Stimulated activated CD4-positive, alpha-beta T cell treated with anti-CD3 and anti-CD28 coated beads, Interleukin-2, amount 100 ng/mL, for 24 hours (primary cell): ENCODE measurements around the gene TRUB1.
"Not testable (repeated sequence)": the region's sequence is repeated elsewhere in the genome, so short reads cannot be mapped to it uniquely, and the experiment has no call there.

Source experiments
- DNase-seq, 2 donors: peaks; one replicate each; pipeline ENCODE4 v3.0.0-alpha.2; 2020

The TRUB1 gene

DNA sequence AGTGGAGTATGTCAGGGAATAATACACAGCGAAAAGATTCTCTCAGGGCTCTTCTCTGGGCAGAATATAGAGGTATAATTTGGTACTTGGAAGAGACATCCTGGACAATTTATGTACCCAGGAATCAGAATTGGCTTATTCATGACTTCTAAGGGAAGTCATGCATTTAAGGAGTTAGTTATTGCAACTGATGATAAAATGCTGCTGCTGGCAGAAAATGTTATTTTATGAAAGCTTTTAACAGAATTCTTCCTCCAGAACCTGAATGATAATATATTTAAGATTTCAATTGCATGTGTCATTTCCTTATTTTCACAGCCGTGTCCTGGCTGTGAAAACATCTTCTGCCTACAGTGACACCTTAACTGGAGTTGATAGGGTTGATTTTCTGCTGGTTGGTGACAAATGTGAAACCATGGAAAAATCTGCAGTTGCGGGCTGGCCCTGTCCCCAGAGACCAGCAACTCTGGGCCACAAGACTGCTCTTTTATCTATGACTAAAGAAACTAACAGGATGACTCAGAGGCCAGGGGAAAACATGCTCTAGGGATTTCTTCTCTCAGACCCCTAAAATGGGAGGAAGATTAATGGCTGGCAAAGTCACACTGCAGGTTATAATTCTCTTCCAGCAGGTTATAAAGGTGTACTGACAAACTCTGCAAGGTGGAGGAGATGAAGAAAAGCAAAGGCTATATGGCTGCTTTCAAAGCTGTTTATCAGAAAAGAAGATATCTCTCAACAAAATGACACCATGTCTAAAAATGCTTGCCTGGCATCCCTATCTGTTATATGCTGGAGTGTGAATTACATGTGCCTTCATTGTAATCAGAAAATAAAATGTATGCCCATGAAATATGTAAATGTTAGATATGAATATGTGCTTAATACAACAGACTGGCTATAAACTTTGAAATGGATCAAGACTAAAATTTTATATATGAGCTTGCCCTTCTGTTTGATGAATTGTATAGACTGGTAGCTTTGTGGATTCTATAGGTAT is 12.1 kb upstream of the TRUB1 start:
- DNase-seq = peak in 1 of 2 donors; percentile 25

DNA sequence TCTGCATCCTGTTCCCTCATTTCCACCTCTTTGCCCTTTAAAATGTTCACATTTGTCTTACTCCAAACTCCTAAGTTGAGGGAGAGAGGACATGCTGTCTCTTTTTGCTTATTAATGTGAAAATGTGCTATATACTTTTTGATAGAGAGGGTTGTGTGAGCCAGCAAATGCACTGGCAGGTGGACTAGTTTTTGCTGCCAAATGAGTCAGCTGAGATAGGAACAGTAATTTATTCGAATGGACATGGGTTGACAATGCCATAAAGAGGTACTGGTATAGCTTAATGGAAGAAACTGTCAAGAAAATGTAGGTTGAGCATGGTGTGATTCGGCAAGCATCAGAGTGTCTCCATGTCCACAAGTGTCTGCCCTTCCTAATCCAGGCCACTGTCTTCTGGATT is 9.2 kb upstream of the TRUB1 start:
- no peak for DNase-seq

- no peak for DNase-seq
These were observed 7.7 kb upstream of the TRUB1 start for GRCh38 chr10:114930320-114930719.

DNA sequence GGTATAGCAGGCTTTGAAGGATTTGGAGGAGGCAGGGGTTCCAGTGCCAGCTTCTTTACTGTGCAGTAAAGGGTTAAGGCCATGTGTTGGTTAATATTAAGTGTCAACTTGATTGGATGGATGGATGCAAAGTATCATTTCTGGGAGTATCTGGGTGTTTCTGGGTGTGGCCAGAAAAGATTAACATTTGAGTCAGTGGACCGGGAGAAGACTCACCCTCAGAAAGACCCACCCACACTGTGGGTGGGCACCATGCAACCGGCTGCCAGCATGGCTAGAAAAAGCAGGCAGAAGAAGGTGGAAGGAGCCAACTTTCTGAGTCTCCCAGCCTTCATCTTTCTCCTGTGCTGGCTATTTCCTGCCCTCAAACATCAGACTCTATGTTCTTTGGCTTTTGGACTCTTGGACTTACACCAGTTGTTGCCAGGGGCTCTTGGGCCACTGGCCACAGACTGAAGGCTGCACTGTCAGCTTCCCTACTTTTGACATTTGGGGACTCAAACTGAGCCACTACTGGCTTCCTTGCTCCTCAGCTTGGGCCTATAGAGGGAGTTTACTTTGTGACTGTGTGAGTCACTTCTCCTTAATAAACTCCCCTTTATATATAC is 6.8 kb upstream of the TRUB1 start:
- DNase-seq = no peak

DNA sequence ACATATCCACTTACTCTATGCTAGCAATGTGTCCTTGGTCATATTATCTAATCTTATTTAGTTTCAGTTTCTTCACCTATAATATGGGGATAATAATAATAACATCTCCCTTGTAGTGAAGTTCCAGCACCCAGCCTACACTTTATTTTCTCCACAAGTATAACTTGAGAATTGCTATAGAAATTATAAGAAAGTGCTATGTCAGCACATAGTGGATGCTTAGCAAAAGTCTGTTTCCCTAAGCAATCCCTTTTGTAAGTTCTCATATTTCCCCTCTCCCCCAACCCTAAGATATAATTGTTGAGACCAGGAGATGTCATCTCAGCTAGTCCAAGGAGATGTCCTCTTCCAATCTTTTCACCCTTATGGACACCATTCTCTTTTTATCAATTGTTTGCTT is 5.8 kb upstream of the TRUB1 start:
- DNase-seq = no peak

- no peak for DNase-seq
These were observed 5.0 kb upstream of the TRUB1 start for GRCh38 chr10:114932945-114933344.

DNA sequence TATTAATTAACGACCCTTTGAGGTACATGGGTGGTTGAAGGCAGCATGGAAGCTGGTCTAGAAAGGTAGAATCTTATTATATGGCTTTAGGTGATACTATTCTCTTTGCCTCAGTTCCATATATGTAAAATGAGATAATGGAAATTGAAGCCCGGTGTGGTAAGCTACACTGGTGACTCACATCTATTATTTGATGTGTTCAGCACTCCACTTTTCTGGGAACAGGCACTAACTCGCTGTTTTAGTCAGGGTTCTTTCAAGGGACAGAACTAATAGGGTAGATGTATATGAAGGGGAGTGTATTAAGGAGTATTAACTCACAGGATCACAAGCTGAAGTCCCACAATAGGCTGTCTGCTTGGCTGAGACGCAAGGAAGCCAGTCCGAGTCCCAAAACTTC is 4.4 kb upstream of the TRUB1 start:
- no peak for DNase-seq

GRCh38 chr10:114933995-114934394 is 4.0 kb upstream of the TRUB1 start:
- not testable (repeated sequence) for DNase-seq

- no peak for DNase-seq
These were observed 830 bp downstream of the TRUB1 start for GRCh38 chr10:114938856-114939193.

DNA sequence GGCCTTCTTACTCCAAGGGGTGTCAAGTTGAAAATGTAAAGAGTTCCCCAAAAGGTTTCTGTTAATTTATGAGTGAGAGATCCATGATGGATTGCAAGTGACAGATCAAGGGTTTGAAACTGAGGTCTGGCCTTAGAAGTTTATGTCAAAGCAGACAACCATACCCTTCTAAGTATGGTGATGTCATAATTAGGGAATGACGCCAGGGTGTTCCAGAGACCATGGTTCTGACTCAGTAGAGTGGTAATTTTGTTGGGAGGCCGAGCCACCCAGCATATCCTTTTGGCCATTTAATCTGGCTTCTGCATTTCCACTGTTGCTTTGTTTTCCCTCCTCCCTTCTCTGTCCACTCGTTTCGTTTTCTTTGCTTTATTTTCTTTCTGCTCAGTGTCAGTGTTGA is 2.7 kb downstream of the TRUB1 start:
- DNase-seq = no peak

DNA sequence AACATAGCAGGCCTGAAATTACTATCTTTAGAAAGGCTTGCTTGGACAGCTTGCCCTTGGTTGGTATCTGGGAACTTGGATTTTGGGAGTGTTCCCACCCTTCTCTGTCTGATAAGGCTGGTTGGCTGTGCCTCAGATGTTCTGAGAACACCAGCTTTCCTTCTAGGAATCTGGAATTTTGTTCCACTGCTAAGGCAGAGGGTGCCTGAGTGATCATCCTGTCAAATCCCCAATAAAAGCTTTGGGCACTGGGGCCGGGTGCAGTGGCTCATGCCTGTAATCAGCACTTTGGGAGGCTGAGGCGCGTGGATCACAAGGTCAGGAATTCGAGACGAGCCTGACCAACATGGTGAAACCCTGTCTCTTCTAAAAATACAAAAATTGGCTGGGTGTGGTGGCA is 5.0 kb downstream of the TRUB1 start:
- DNase-seq = no peak

- DNase-seq = no peak
These were observed 15.1 kb downstream of the TRUB1 start for GRCh38 chr10:114953047-114953446.

DNA sequence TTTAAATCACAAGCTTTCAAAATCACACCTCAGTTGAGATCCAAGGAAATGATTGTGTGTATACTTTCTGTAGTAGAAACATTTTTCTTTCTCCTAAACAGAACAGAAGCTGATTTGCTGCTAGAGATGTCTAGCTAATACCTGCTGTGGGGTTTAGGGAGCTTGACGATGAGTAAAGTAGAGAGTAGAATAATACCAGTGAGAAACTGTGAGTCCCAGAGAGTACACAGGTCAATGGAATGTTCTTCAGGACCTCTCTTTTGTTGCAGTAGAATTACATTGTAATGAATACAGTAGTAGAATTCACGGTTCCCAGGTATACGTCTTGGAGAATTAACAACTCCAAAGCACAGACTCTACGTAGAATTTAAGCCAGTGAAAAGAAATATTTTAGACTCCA is 18.0 kb downstream of the TRUB1 start:
- no peak for DNase-seq

- DNase-seq = no peak
These were observed 18.5 kb downstream of the TRUB1 start for GRCh38 chr10:114956466-114956865.

GRCh38 chr10:114957122-114957521 is 19.1 kb downstream of the TRUB1 start:
- no peak for DNase-seq

DNA sequence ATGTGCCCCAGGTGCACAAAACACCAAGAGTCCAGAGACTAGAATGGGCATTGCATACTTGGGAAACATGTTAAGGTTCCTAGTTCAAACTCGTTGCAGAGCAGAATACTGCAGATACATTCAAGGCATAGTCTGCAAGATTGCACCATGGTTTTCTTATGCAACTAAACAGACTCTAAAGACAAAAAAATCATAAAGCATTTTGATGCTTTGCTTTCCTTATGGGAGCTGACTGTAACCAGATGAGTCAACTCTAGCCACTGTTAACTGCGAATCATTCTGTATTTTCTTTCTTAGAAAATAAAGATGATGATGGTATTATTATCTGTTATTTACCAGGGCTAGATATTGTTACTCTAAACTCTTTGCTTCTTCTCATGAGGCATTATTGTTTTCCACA is 19.7 kb downstream of the TRUB1 start:
- no peak for DNase-seq

GRCh38 chr10:114962441-114962840 is 24.4 kb downstream of the TRUB1 start:
- no peak for DNase-seq

DNA sequence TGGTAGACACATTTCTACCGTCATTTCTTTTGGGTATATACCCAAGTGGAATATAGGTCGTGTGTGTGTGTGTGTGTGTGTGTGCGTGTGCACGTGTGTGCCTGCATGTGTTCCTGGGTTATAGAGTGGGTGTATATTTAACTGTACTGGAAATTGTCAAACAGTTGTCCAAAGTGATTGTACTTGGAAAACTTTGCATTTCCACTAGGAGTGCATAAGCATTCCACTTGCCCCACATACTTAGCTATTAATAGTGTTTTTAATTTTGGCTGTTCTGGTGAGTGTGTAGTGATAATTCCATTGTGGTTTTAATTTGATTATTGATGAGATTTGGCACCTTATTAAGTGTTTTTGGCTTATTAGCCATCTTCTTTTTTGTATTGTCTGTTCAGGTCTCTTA is 25.9 kb downstream of the TRUB1 start:
- no peak for DNase-seq

- no peak for DNase-seq
These were observed 29.1 kb downstream of the TRUB1 start for GRCh38 chr10:114967071-114967470.

DNA sequence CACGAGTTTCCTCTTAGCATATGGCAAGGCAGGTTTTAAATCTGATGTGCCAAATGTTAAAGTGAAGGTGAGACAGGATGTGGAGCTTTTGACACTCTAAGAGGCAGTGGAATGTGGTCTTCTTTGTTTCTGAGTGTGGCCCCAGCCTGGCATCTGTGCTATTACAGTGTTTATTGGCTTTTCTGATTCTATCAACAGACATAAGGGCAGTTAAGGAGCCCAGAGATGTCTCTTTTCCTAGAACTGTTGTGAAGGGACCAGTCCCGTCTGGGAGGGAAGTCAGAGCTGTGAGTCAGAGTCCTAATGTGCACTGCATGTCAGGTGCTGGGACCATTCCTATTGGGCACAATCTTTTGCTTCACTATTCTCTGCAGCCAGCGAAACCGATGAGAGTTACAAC is 32.5 kb downstream of the TRUB1 start:
- DNase-seq = no peak

DNA sequence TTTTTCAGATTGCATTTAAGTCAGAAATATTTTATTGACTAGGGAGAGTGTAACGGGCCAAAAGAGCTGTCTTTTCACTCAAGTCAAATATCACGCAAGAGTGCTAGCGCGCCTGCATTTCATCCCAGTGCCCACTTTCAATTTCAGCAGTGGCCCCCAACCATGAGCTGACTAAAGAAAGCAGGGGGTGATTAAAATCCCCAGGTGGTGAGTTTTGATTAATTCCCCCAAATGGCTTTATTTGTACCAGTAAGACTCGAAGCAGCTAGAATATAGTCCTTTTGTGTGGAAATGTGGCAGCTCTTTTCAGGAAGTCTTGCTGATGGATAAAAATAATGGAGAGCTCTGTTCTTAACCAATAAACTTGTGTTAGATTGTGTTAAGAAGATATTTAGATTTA is 35.3 kb downstream of the TRUB1 start:
- DNase-seq = no peak

GRCh38 chr10:114973997-114974396 is 36.0 kb downstream of the TRUB1 start:
- no peak for DNase-seq

- no peak for DNase-seq
These were observed 36.6 kb downstream of the TRUB1 start for GRCh38 chr10:114974625-114975024.

- no peak for DNase-seq
These were observed 37.1 kb downstream of the TRUB1 start for GRCh38 chr10:114975091-114975490.

- DNase-seq = no peak
These were observed 45.0 kb downstream of the TRUB1 start for GRCh38 chr10:114982989-114983388.
